ENCODE results near the gene XPA.

Gene XPA

GRCh38 chr9:97651646-97652045 is 45.5 kb downstream of the XPA start:
- TF ChIP-seq, protein P1, sequence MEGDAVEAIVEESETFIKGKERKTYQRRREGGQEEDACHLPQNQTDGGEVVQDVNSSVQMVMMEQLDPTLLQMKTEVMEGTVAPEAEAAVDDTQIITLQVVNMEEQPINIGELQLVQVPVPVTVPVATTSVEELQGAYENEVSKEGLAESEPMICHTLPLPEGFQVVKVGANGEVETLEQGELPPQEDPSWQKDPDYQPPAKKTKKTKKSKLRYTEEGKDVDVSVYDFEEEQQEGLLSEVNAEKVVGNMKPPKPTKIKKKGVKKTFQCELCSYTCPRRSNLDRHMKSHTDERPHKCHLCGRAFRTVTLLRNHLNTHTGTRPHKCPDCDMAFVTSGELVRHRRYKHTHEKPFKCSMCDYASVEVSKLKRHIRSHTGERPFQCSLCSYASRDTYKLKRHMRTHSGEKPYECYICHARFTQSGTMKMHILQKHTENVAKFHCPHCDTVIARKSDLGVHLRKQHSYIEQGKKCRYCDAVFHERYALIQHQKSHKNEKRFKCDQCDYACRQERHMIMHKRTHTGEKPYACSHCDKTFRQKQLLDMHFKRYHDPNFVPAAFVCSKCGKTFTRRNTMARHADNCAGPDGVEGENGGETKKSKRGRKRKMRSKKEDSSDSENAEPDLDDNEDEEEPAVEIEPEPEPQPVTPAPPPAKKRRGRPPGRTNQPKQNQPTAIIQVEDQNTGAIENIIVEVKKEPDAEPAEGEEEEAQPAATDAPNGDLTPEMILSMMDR (conservative IDR thresholded peaks at IDR 0.05; ENCODE audit: low read depth, low read length) = no peak
- no peak overlapping the region for H3K4me3 ChIP-seq (ENCODE audit: low read length)

DNA sequence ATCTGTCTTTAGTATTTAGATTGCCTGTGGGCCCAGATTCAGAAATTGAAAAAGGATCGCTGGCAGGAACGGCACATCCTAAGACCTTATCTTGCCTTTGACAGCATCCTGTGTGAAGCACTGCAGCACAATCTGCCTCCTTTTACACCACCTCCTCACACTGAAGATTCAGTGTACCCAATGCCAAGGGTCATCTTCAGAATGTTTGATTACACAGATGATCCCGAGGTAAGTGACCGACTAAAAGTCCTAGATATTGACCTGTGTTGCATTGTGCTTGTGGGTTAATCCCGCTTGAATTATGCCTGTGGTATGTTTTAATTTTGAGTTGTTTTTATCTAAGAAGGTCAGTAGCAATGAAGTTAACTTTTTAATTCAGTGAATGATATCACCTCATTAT is 49.1 kb downstream of the XPA start:
- no peak overlapping the region for H3K4me3 ChIP-seq (ENCODE audit: low read length)
- TF ChIP-seq, protein P1 (conservative IDR thresholded peaks at IDR 0.05; ENCODE audit: low read depth, low read length) = no peak
- DNase-seq (ENCODE audit: low read depth) = no peak

More at GRCh38 chr9:97651646-97652045, 45.5 kb downstream of the XPA start:
- DNase-seq (ENCODE audit: low read depth) = no peak

DNA sequence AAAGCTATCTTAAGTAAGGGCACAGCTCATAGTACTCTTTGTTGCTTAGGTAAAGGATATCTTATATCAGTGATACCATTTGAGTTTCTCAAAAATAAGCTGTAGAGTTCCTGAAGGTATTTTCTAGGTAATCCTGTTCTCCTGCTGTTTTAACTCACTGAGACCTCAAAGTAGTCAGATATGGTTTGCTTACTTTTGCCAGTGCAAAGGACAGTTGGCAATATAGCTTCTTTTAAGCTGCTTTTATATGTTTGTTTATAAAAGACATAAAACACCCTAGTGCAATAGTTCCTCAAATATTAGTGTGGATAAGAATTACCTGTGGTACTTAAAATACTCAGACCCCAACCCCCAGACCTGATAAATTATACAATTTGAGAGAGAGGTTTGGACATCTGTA is 51.4 kb downstream of the XPA start:
- TF ChIP-seq, protein P1 (conservative IDR thresholded peaks at IDR 0.05; ENCODE audit: low read depth, low read length) = no peak
- no peak overlapping the region for H3K4me3 ChIP-seq (ENCODE audit: low read length)
- DNase-seq (ENCODE audit: low read depth) = no peak

- TF ChIP-seq, protein P1 (conservative IDR thresholded peaks at IDR 0.05; ENCODE audit: low read depth, low read length) = no peak
- no peak for DNase-seq (ENCODE audit: low read depth)
- no peak overlapping the region for H3K4me3 ChIP-seq (ENCODE audit: low read length)
These were observed 56.8 kb downstream of the XPA start for GRCh38 chr9:97640325-97640724.

DNA sequence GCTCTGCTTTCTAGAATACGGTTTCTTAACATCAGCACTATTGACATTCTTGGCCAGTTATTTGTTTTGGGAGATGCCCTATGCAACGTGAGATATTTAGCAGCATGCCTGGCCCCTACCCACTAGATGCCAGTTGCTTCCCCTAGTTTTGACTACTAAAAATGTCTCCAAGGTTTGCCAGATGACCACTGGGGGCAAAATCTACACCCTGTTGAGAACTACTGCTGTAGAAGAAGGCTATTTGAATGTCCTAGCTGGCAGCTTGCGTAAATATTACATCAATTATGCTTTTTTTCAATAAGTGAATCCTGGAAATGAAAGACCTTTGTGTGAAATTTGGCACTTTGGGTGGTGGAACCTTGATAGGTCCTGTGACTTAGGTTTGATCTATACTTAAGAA is 58.5 kb downstream of the XPA start:
- DNase-seq (ENCODE audit: low read depth) = no peak
- no peak overlapping the region for H3K4me3 ChIP-seq (ENCODE audit: low read length)
- TF ChIP-seq, protein P1 (conservative IDR thresholded peaks at IDR 0.05; ENCODE audit: low read depth, low read length) = peak; percentile 27

DNA sequence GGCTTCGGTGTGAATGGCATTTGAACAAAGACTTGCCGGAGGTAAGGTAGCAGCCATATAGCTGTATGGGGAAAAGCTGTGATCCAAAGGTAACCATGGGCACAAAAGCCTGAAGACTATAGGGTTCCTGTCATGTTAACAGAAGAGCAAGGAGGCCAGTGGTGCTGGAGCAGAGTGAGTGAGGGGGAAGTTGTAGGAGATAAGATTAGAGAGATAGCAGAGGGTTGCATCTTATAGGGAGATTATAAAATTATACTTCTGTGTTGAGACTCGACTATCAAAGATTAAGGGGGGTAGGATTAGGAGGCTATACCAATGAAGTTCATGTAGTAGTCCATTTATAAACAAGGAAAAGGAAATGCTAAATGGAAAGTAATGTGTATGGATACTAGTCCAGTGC is 60.2 kb downstream of the XPA start:
- no peak for DNase-seq (ENCODE audit: low read depth)
- no peak overlapping the region for H3K4me3 ChIP-seq (ENCODE audit: low read length)
- TF ChIP-seq, protein P1 (conservative IDR thresholded peaks at IDR 0.05; ENCODE audit: low read depth, low read length) = no peak

- DNase-seq (ENCODE audit: low read depth) = no peak
- TF ChIP-seq, protein P1 (conservative IDR thresholded peaks at IDR 0.05; ENCODE audit: low read depth, low read length) = no peak
- H3K4me3 ChIP-seq (ENCODE audit: low read length) = peak overlapping the region; percentile 98
These were observed 62.1 kb downstream of the XPA start for GRCh38 chr9:97635026-97635425.
